LNCAP (cell line): ENCODE data around the gene PDZD2.

ENCODE experiments used
- TF ChIP-seq, protein P1 (sequence below): fragments of 450-650 bp; IDR thresholded peaks from 2 replicates; pipeline ENCODE4 v1.5.1; 2017; ENCODE audit warnings: mild to moderate bottlenecking

PDZD2 gene

DNA sequence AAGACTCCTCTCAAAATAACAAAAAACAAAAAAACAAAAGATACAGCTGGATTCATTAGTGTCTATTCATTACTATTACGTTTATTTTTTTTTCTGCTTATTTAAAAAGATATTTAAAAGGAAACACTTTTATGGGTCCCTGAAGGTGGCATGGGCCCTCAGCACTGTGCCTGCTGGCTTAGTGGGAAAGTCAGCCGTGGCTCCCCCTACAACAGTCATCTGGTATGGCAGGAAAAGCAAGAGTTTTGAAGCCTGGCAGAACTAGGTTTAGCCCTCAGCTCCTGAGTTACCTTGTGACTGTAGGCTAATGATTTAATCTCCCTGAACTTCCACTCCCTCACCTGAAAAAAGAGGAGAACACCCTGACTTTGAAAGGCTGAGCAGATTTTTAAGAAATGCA lies 399.6 kb downstream of the PDZD2 start:
- TF ChIP-seq, protein P1, sequence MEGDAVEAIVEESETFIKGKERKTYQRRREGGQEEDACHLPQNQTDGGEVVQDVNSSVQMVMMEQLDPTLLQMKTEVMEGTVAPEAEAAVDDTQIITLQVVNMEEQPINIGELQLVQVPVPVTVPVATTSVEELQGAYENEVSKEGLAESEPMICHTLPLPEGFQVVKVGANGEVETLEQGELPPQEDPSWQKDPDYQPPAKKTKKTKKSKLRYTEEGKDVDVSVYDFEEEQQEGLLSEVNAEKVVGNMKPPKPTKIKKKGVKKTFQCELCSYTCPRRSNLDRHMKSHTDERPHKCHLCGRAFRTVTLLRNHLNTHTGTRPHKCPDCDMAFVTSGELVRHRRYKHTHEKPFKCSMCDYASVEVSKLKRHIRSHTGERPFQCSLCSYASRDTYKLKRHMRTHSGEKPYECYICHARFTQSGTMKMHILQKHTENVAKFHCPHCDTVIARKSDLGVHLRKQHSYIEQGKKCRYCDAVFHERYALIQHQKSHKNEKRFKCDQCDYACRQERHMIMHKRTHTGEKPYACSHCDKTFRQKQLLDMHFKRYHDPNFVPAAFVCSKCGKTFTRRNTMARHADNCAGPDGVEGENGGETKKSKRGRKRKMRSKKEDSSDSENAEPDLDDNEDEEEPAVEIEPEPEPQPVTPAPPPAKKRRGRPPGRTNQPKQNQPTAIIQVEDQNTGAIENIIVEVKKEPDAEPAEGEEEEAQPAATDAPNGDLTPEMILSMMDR, result no peak

DNA sequence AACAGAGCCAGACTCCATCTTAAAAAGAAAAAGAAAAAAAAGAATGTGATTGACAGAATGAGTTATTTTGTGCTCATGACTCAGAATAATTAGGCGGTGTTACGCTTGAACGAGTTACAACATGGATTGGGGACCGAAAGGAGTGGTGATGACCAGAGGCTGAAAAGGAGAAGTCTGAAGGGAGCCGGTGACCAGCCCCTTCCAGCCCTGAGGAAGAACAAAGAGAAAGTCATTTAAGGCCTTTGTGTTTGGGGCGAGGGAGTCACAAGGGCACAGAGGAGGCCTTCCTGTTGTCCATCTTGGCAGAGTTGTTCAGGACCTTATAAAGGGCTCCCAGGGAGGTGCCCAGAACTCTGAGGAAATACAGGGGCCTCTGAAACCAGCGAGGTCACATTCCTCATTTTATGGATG lies 403.6 kb downstream of the PDZD2 start:
- TF ChIP-seq, protein P1, result no peak

DNA sequence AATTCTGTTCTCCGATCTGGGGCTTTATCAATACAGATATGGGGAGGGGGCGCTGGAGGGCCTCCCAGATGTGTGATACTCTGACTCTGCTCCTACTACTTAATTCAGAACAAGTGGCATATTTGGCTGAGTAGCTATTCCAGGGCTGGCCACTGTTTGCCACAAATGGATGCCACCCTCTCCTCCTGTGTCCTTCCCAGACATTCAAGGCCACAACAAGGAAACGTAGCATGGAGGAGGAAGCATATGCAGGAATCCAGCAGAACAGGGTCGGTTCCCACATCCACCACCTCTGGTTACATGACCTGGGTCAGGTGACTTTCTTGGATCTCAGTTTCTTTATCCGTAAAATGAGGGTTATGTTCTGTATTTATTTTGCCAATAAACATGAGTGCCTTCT lies 404.2 kb downstream of the PDZD2 start:
- TF ChIP-seq, protein P1, result no peak

DNA sequence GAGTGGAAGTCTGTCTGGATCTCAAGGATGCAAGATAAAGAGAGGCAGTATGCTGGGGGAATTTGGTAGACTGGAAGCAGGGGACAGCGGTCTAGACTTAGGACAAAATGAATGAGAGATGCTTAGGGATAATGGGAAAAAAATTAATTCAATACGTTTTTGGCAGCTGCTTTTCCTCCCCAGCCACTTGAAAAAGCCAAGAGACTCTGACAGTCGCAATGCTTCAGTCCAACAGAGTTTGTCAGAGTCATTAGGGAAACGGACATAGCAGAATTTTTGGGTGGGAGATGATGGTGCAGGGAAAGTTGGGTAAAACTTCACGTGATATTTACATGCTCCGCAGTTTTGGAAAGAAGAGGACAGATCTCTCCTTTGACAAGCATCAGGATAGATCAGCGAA lies 405.5 kb downstream of the PDZD2 start:
- TF ChIP-seq, protein P1, result no peak

DNA sequence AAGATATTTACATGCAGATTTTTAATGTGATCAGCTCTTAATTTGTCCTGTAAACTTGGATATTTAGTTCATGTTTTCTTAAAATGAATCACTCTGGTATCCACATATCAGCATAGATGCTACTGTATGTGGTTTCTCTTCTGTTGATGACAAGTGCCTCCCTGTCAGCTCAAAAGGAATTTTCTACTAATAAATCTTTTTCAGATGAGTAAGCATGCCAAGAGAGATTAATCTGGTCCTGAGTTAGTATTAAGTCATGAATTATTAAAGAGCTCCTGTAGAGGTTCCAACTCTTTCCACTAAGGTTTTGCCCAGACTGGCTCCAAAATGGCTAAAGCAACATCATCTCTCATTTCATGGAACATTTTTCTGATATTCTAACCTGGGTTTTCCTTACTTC lies 406.0 kb downstream of the PDZD2 start:
- TF ChIP-seq, protein P1, result no peak

DNA sequence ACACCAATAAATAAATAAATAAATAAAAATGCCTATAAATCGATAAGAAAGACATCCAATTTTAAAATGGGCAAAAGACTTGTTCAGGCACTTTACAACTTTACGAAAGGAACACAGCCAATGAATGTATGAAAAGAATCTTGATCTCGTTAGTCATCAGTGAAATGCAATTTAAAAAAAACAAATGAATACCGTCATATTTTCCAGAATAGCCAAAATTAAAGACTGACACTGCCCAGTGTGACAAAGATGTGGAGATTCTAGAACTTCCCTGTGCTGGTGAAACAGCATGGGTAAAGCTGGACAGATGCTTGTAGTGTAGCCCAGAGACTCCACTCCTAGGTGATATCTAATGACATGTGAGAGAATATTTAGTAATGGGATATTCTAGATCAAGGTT lies 408.1 kb downstream of the PDZD2 start:
- TF ChIP-seq, protein P1, result no peak

DNA sequence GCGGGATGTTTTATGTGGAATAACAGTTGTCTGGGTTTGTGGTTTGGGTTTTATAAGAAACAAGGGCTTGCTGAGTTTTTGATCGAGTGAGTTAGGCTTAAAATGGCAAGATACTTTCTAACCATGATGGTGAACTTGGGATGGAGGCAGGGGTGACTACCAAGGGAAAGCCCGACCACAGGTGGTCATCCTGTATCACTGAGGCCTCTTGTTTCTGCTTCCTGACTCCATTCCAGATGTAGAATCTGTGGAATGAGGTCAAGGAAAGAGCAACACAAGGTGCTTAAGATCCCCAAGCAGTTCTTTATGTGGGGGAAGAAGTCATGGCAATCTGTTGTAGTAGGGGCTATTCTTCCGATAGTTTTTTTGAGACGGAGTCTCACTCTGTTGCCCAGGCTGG lies 412.9 kb downstream of the PDZD2 start:
- TF ChIP-seq, protein P1, result no peak
